Endodermal cell (in vitro differentiated cells): ENCODE results near the gene USP24. TPM values are rescaled to one million over a fixed set of nuclear protein-coding genes. Genes with fewer than 3 reads are reported as not detected.

ENCODE experiments used
- DNase-seq: peaks from one replicate; pipeline ENCODE4 v3.0.0-alpha.2; 2017
- H3K27ac ChIP-seq: 2 replicates; pipeline ENCODE4 v1.5.1; 2013; ENCODE audit warnings: mild to moderate bottlenecking, low read depth, low read length, moderate library complexity
- H3K27me3 ChIP-seq: 2 replicates; pipeline ENCODE4 v1.6.1; 2013; ENCODE audit warnings: mild to moderate bottlenecking, low read length, moderate library complexity; ENCODE audit not compliant: insufficient read depth, control insufficient read depth, poor library complexity, severe bottlenecking
- H3K36me3 ChIP-seq: 2 replicates; pipeline ENCODE4 v1.7.0; 2013; ENCODE audit warnings: mild to moderate bottlenecking, low read length, moderate library complexity; ENCODE audit not compliant: control insufficient read depth, insufficient read depth
- H3K4me1 ChIP-seq: one replicate; pipeline ENCODE4 v1.7.0; 2013; ENCODE audit warnings: low read length; ENCODE audit not compliant: control insufficient read depth, insufficient read depth
- H3K4me3 ChIP-seq: 2 replicates; pipeline ENCODE4 v1.5.1; 2013; ENCODE audit warnings: mild to moderate bottlenecking, low read length, moderate library complexity
- H3K9ac ChIP-seq: 2 replicates; pipeline ENCODE4 v1.6.1; 2013; ENCODE audit warnings: mild to moderate bottlenecking, low read length, moderate library complexity; ENCODE audit not compliant: poor library complexity, severe bottlenecking; ENCODE audit errors: extremely low read depth
- H3K9me3 ChIP-seq: 2 replicates; pipeline ENCODE4 v1.6.1; 2013; ENCODE audit warnings: mild to moderate bottlenecking, low read length, moderate library complexity; ENCODE audit not compliant: control insufficient read depth
- H3K27ac Mint-ChIP-seq: 2 replicates; pipeline ENCODE4 v1.8.0; 2020; ENCODE audit warnings: mixed read lengths
- H3K27me3 Mint-ChIP-seq: 2 replicates; pipeline ENCODE4 v1.8.0; 2021; ENCODE audit warnings: mild to moderate bottlenecking, mixed read lengths; ENCODE audit not compliant: insufficient read depth
- H3K36me3 Mint-ChIP-seq: 2 replicates; pipeline ENCODE4 v1.8.0; 2020; ENCODE audit warnings: low read depth, mixed read lengths
- H3K4me1 Mint-ChIP-seq: 2 replicates; pipeline ENCODE4 v1.8.0; 2020; ENCODE audit warnings: mixed read lengths
- H3K4me3 Mint-ChIP-seq: 2 replicates; pipeline ENCODE4 v1.8.0; 2020; ENCODE audit warnings: mild to moderate bottlenecking, moderate library complexity, mixed read lengths
- H3K9me3 Mint-ChIP-seq: 2 replicates; pipeline ENCODE4 v1.8.0; 2020; ENCODE audit warnings: mild to moderate bottlenecking, mixed read lengths
- WGBS, 2 experiments: methylation state at CpG; one replicate each; pipeline versions ENCODE4 v1.1.5 to v1.1.7; 2013; ENCODE audit warnings: missing lambda C conversion rate in 2 of 2, mixed read lengths in 1 of 2; ENCODE audit not compliant: insufficient coverage in 1 of 2, insufficient read length in 1 of 2; 5-methylcytosine and 5-hydroxymethylcytosine counted together
- total RNA-seq, 2 donors: library from RNA; stranded (reverse); fragmentation: NEBNext Ultra II Directional in 1 of 2; extraction: Animal tissue kit (Norgen Biotek cat#: 25700) in 1 of 2; gene quantifications; 2 replicates in 1 of 2; 3 replicates in 1 of 2; pipeline ENCODE4 v1.2.1, GENCODE V29; 2021
- TF ChIP-seq, protein P1 (sequence below): fragments of 200-600 bp; sonication (generic); conservative IDR thresholded peaks from 2 replicates; pipeline ENCODE4 v1.5.0; 2021; ENCODE audit warnings: antibody characterized with exemption, mild to moderate bottlenecking

The USP24 gene
- total RNA-seq, 2 donors from 2014 or later: 68.2 to 71.5 TPM

- WGBS, 2 experiments: 73 to 79% methylated on average over 6 to 8 of the region's 8 CpGs
- Mint-ChIP-seq H3K27me3 (no peaks in the 10 kb centered on the region), H3K4me1 (peaks cover 14% of the 10 kb centered on the region), H3K4me3 (no peak overlapping the region), H3K9me3 (no peaks in the 10 kb centered on the region), H3K36me3 (no peaks in the 10 kb centered on the region), H3K27ac (no peak overlapping the region)
- Histone ChIP-seq H3K4me1 (peaks cover 2% of the 10 kb centered on the region), H3K27me3 (no peaks in the 10 kb centered on the region), H3K36me3 (no peaks in the 10 kb centered on the region), H3K9me3 (no peaks in the 10 kb centered on the region), H3K9ac (no peak overlapping the region), H3K4me3 (no peak overlapping the region), H3K27ac (no peak overlapping the region)
- TF ChIP-seq, protein P1, sequence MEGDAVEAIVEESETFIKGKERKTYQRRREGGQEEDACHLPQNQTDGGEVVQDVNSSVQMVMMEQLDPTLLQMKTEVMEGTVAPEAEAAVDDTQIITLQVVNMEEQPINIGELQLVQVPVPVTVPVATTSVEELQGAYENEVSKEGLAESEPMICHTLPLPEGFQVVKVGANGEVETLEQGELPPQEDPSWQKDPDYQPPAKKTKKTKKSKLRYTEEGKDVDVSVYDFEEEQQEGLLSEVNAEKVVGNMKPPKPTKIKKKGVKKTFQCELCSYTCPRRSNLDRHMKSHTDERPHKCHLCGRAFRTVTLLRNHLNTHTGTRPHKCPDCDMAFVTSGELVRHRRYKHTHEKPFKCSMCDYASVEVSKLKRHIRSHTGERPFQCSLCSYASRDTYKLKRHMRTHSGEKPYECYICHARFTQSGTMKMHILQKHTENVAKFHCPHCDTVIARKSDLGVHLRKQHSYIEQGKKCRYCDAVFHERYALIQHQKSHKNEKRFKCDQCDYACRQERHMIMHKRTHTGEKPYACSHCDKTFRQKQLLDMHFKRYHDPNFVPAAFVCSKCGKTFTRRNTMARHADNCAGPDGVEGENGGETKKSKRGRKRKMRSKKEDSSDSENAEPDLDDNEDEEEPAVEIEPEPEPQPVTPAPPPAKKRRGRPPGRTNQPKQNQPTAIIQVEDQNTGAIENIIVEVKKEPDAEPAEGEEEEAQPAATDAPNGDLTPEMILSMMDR: no peak
- DNase-seq: no peak
These were observed 37.9 kb upstream of the USP24 start for GRCh38 chr1:55252942-55253589.

GRCh38 chr1:55250399-55251075 is 35.4 kb upstream of the USP24 start:
- TF ChIP-seq, protein P1: no peak
- no peak overlapping the region for H3K4me3 ChIP-seq
- Mint-ChIP-seq H3K9me3 (no peaks in the 10 kb centered on the region), H3K27me3 (no peaks in the 10 kb centered on the region), H3K27ac (no peak overlapping the region), H3K4me3 (no peak overlapping the region), H3K4me1 (peaks cover 25% of the 10 kb centered on the region), H3K36me3 (no peaks in the 10 kb centered on the region)
- no peak overlapping the region for H3K27ac ChIP-seq
- no peaks in the 10 kb centered on the region for H3K36me3 ChIP-seq
- H3K27me3 ChIP-seq: no peaks in the 10 kb centered on the region
- H3K4me1 ChIP-seq: peaks cover 9% of the 10 kb centered on the region
- 93 to 96% methylated on average over 3 to 4 of the region's 4 CpGs for WGBS, 2 experiments
- no peaks in the 10 kb centered on the region for H3K9me3 ChIP-seq
- DNase-seq: no peak
- H3K9ac ChIP-seq: no peak overlapping the region

GRCh38 chr1:55249646-55250398 is 34.7 kb upstream of the USP24 start:
- no peaks in the 10 kb centered on the region for H3K36me3 ChIP-seq
- H3K27me3 Mint-ChIP-seq: no peaks in the 10 kb centered on the region
- 78 to 81% methylated on average over 5 to 7 of the region's 7 CpGs for WGBS, 2 experiments
- no peak overlapping the region for H3K27ac ChIP-seq
- H3K4me3 ChIP-seq: no peak overlapping the region
- TF ChIP-seq, protein P1: no peak
- H3K4me1 ChIP-seq: peaks cover 10% of the 10 kb centered on the region
- H3K4me3 Mint-ChIP-seq: no peak overlapping the region
- H3K9me3 Mint-ChIP-seq: no peaks in the 10 kb centered on the region
- peaks cover 27% of the 10 kb centered on the region for H3K4me1 Mint-ChIP-seq
- no peak overlapping the region for H3K9ac ChIP-seq
- H3K27me3 ChIP-seq: no peaks in the 10 kb centered on the region
- H3K27ac Mint-ChIP-seq: no peak overlapping the region
- no peak for DNase-seq
- no peaks in the 10 kb centered on the region for H3K36me3 Mint-ChIP-seq
- no peaks in the 10 kb centered on the region for H3K9me3 ChIP-seq
